Measurements from ENCODE around the gene OSBPL2.

OSBPL2 gene

GRCh38 chr20:62209850-62210495 lies 28.3 kb upstream of the OSBPL2 start:
- Histone ChIP-seq H3K9ac (ENCODE audit: low read depth, low read length) (no peak overlapping the region), H3K27me3 (ENCODE audit: control insufficient read depth, insufficient read depth, low read length) (no peaks in the 10 kb centered on the region), H3K9me3 (ENCODE audit: control insufficient read depth, insufficient read depth, low read length) (no peaks in the 10 kb centered on the region), H3K36me3 (ENCODE audit: control insufficient read depth, insufficient read depth, low read length) (peaks cover 2% of the 10 kb centered on the region), H3K4me3 (ENCODE audit: low read depth, low read length) (no peak overlapping the region), H3K4me1 (ENCODE audit: control insufficient read depth, insufficient read depth, low read length) (no peaks in the 10 kb centered on the region)

- Histone ChIP-seq H3K27me3 (ENCODE audit: control insufficient read depth, insufficient read depth, low read length) (no peaks in the 10 kb centered on the region), H3K4me3 (ENCODE audit: low read depth, low read length) (no peak overlapping the region), H3K4me1 (ENCODE audit: control insufficient read depth, insufficient read depth, low read length) (no peaks in the 10 kb centered on the region), H3K9ac (ENCODE audit: low read depth, low read length) (no peak overlapping the region), H3K9me3 (ENCODE audit: control insufficient read depth, insufficient read depth, low read length) (no peaks in the 10 kb centered on the region), H3K36me3 (ENCODE audit: control insufficient read depth, insufficient read depth, low read length) (peaks cover 2% of the 10 kb centered on the region)
Observed at GRCh38 chr20:62210496-62210855, 27.8 kb upstream of the OSBPL2 start.

DNA sequence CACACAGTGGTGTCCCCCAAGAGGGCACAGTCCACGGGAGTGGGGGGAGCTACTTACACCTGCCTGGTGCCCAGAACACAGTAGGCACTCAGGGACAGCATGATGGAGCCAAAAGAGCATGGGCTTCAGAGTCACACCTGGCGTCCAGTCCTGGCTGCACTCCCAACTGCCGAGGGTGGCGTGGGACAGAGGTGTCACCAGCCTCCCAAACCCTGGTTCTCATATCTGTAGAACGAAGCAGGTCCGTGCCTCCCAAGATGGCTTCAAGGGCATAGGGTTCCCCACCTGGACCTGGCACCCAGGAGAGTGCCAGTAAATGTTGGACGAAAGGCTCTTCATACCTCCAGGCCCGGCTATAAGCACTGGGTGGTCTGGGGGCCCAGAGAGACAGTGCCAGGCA lies 27.1 kb upstream of the OSBPL2 start:
- Histone ChIP-seq H3K4me1 (ENCODE audit: control insufficient read depth, insufficient read depth, low read length) (no peaks in the 10 kb centered on the region), H3K27me3 (ENCODE audit: control insufficient read depth, insufficient read depth, low read length) (no peaks in the 10 kb centered on the region), H3K4me3 (ENCODE audit: low read depth, low read length) (no peak overlapping the region), H3K36me3 (ENCODE audit: control insufficient read depth, insufficient read depth, low read length) (peaks cover 2% of the 10 kb centered on the region), H3K9me3 (ENCODE audit: control insufficient read depth, insufficient read depth, low read length) (no peaks in the 10 kb centered on the region), H3K9ac (ENCODE audit: low read depth, low read length) (no peak overlapping the region)

GRCh38 chr20:62211769-62212288 lies 26.5 kb upstream of the OSBPL2 start:
- Histone ChIP-seq H3K9me3 (ENCODE audit: control insufficient read depth, insufficient read depth, low read length) (no peaks in the 10 kb centered on the region), H3K36me3 (ENCODE audit: control insufficient read depth, insufficient read depth, low read length) (peaks cover 2% of the 10 kb centered on the region), H3K4me3 (ENCODE audit: low read depth, low read length) (no peak overlapping the region), H3K4me1 (ENCODE audit: control insufficient read depth, insufficient read depth, low read length) (no peaks in the 10 kb centered on the region), H3K9ac (ENCODE audit: low read depth, low read length) (no peak overlapping the region), H3K27me3 (ENCODE audit: control insufficient read depth, insufficient read depth, low read length) (no peaks in the 10 kb centered on the region)

- Histone ChIP-seq H3K27me3 (ENCODE audit: control insufficient read depth, insufficient read depth, low read length) (no peaks in the 10 kb centered on the region), H3K4me1 (ENCODE audit: control insufficient read depth, insufficient read depth, low read length) (no peaks in the 10 kb centered on the region), H3K9me3 (ENCODE audit: control insufficient read depth, insufficient read depth, low read length) (no peaks in the 10 kb centered on the region), H3K36me3 (ENCODE audit: control insufficient read depth, insufficient read depth, low read length) (peaks cover 2% of the 10 kb centered on the region), H3K4me3 (ENCODE audit: low read depth, low read length) (no peak overlapping the region), H3K9ac (ENCODE audit: low read depth, low read length) (no peak overlapping the region)
Observed at GRCh38 chr20:62212299-62212698, 26.0 kb upstream of the OSBPL2 start.

- Histone ChIP-seq H3K4me1 (ENCODE audit: control insufficient read depth, insufficient read depth, low read length) (no peaks in the 10 kb centered on the region), H3K27me3 (ENCODE audit: control insufficient read depth, insufficient read depth, low read length) (peaks cover 7% of the 10 kb centered on the region)
Observed at GRCh38 chr20:62214067-62214466, 24.3 kb upstream of the OSBPL2 start.

DNA sequence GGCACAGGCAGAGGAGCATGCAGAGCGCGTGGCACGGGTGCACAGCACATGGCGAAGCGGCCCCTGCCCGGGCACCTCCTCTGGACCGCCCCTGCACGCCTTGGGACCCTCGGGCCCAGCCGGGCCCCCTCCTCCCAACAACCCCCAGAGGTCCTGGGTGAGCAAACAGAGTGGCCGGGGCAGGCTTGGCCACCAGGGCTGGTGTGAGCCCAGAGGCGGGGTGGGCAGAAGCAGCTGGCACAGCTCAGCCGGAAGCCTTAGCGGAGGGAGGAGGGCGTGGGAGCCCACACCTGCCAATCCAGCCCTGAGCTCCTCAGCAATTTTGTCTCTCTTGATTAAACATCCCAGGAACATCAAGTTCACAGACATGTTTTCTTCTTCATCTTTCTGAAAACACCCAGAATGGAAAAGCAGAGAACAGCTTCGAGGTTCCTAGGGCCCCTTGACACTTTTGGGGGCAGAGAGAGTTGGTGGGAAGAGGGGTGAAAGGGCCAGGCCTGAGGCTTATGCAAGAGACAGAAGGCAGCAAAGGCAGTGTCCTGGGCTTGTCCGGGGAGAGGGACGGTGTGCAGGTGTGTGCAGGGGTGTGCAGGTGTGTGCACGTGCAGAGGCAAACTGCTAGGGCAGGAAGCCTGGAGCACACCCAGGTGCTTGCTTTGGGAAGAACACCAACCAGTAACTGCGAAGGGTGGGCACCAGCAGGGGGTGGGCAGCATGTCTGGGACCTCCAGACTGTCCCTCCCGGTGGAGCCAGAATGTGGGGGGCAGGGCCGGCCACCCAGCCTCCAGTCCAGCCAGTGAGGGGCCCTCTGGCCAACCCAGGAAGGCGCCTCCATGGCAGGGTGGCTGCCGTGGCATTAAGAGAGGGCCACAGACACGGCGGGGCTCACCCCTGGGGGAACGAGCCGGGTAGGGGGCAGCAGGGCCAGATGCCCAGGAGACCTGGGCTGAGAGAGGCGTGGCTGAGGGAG lies 23.0 kb upstream of the OSBPL2 start:
- Histone ChIP-seq H3K4me3 (ENCODE audit: low read depth, low read length) (no peak overlapping the region), H3K4me1 (ENCODE audit: control insufficient read depth, insufficient read depth, low read length) (no peaks in the 10 kb centered on the region), H3K36me3 (ENCODE audit: control insufficient read depth, insufficient read depth, low read length) (peaks cover 2% of the 10 kb centered on the region), H3K27me3 (ENCODE audit: control insufficient read depth, insufficient read depth, low read length) (peaks cover 10% of the 10 kb centered on the region), H3K9me3 (ENCODE audit: control insufficient read depth, insufficient read depth, low read length) (no peaks in the 10 kb centered on the region), H3K9ac (ENCODE audit: low read depth, low read length) (no peak overlapping the region)

More at GRCh38 chr20:62214067-62214466, 24.3 kb upstream of the OSBPL2 start:
- no peak overlapping the region for H3K4me3 ChIP-seq (ENCODE audit: low read depth, low read length)
- H3K36me3 ChIP-seq (ENCODE audit: control insufficient read depth, insufficient read depth, low read length): peaks cover 2% of the 10 kb centered on the region
- H3K9me3 ChIP-seq (ENCODE audit: control insufficient read depth, insufficient read depth, low read length): no peaks in the 10 kb centered on the region
- H3K9ac ChIP-seq (ENCODE audit: low read depth, low read length): no peak overlapping the region

GRCh38 chr20:62215991-62216635 lies 22.2 kb upstream of the OSBPL2 start:
- Histone ChIP-seq H3K27me3 (ENCODE audit: control insufficient read depth, insufficient read depth, low read length) (peaks cover 16% of the 10 kb centered on the region), H3K9ac (ENCODE audit: low read depth, low read length) (no peak overlapping the region), H3K4me1 (ENCODE audit: control insufficient read depth, insufficient read depth, low read length) (no peaks in the 10 kb centered on the region), H3K36me3 (ENCODE audit: control insufficient read depth, insufficient read depth, low read length) (peaks cover 2% of the 10 kb centered on the region), H3K9me3 (ENCODE audit: control insufficient read depth, insufficient read depth, low read length) (no peaks in the 10 kb centered on the region), H3K4me3 (ENCODE audit: low read depth, low read length) (no peak overlapping the region)

DNA sequence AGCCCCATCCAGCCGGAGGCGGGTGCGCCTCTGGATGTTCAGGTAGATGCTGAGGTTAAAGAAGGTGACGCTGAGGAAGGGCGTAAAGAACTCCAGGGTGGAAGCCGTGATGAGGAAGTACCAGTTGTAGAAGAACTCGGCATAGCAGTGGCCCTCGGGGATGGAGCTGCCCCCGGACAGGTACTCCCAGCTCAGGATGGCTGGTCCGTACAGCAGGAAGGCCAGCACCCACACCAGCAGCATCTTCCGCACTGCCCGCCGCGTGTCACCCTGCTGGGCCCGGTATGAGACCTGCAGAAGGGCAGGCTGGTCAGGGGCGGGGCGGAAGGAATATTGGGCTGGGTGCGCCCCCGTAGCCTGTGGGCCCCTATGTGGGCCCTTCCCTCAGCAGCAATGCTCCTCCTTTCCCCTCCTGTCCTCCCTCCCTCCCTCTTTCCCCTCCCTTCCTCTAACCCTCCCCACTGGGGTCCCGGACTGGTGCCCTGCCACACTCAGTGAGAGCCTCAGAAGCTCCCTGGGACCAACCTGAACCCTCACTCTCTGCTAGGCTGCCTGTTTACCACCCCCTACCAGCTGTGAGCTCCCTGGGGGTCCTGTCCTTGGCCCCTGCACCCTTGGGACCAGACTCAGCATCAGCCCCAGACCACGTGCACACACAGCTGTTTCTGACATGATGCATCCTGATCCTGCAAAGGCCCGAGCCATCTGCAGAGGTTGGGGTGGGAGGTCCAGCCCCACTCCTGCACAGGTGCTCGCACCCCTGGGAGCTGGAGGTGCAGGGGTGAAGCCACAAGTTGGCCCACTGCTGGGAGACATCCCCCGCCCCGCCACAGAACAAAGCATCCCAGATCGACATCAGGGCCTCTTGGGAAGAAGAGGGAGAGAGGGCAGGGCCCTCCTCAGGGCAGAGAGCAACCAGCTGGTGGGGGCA lies 21.4 kb upstream of the OSBPL2 start:
- H3K9me3 ChIP-seq (ENCODE audit: control insufficient read depth, insufficient read depth, low read length): no peaks in the 10 kb centered on the region
- peaks cover 24% of the 10 kb centered on the region for H3K27me3 ChIP-seq (ENCODE audit: control insufficient read depth, insufficient read depth, low read length)
- no peak overlapping the region for H3K9ac ChIP-seq (ENCODE audit: low read depth, low read length)

DNA sequence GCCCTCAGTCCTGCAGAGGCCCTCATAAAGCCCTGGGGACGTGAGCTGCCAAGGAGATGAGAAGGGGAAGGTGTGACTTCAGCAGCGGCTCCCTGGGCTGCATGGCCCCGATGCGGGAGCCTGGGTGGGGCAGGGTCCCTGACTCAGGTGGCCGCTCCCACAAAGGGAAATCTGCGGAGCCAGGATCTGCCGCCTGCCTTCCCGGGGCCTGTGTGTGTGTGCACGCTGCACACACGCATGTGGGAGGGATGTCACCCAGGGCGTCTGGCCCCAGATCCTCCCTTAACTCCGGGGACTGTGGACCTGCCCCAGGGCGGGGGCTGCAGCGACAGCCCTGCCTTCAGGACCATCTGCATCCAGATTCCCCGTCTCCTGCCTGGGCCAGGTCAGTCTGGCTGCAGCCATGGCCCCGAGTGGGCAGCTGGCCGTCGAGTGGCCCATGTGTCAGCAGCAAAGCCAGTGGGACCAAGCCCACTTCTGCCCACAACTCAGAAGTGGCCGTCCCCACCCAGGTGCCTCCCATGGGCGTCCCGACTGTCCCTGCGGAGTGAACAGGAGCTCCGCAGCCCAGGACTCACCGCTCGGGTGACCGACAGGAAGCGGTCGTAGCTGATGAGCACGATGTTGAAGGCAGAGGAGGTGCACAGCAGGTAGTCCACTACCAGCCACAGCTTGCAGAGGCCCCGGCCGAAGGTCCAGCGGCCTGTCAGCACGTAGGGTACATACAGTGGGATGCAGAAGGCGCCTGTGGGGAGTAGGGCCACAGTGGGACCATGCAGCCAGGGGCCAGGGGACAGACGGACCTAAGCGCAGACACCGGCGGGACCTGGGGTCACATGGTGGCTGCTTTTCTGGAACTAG lies 20.2 kb upstream of the OSBPL2 start:
- Histone ChIP-seq H3K27me3 (ENCODE audit: control insufficient read depth, insufficient read depth, low read length) (peaks cover 29% of the 10 kb centered on the region), H3K9me3 (ENCODE audit: control insufficient read depth, insufficient read depth, low read length) (no peaks in the 10 kb centered on the region), H3K4me1 (ENCODE audit: control insufficient read depth, insufficient read depth, low read length) (no peaks in the 10 kb centered on the region), H3K9ac (ENCODE audit: low read depth, low read length) (no peak overlapping the region), H3K36me3 (ENCODE audit: control insufficient read depth, insufficient read depth, low read length) (peaks cover 2% of the 10 kb centered on the region), H3K4me3 (ENCODE audit: low read depth, low read length) (no peak overlapping the region)

More for the DNA sequence above, 21.4 kb upstream of the OSBPL2 start:
- Histone ChIP-seq H3K4me3 (ENCODE audit: low read depth, low read length) (no peak overlapping the region), H3K36me3 (ENCODE audit: control insufficient read depth, insufficient read depth, low read length) (peaks cover 2% of the 10 kb centered on the region), H3K4me1 (ENCODE audit: control insufficient read depth, insufficient read depth, low read length) (no peaks in the 10 kb centered on the region)
